Progenitor cell of endocrine pancreas (in vitro differentiated cells): ENCODE measurements around the gene ARL2BP. TPM values are rescaled to one million over a fixed set of nuclear protein-coding genes. Genes with fewer than 3 reads are reported as not detected.

Source experiments
- DNase-seq: peaks from one replicate; pipeline ENCODE4 v3.0.0; 2021; ENCODE audit warnings: low spot score; ENCODE audit not compliant: unreplicated experiment
- H3K27ac Mint-ChIP-seq: 2 replicates; pipeline ENCODE4 v1.8.0; 2021; ENCODE audit warnings: mild to moderate bottlenecking, moderate library complexity, mixed read lengths
- H3K27me3 Mint-ChIP-seq: 2 replicates; pipeline ENCODE4 v1.8.0; 2021; ENCODE audit warnings: mixed read lengths
- H3K36me3 Mint-ChIP-seq: 2 replicates; pipeline ENCODE4 v1.8.0; 2022; ENCODE audit warnings: mixed read lengths; ENCODE audit not compliant: insufficient read depth
- H3K4me1 Mint-ChIP-seq: 2 replicates; pipeline ENCODE4 v1.8.0; 2021; ENCODE audit warnings: low read depth, mixed read lengths
- H3K4me3 Mint-ChIP-seq: 2 replicates; pipeline ENCODE4 v1.8.0; 2021; ENCODE audit warnings: low read depth, mild to moderate bottlenecking, moderate library complexity, mixed read lengths
- H3K9me3 Mint-ChIP-seq: 2 replicates; pipeline ENCODE4 v1.8.0; 2021; ENCODE audit warnings: low read depth, mixed read lengths
- total RNA-seq: library from RNA; stranded (reverse); gene quantifications from 2 replicates; pipeline ENCODE4 v1.2.1, GENCODE V29; 2021
- TF ChIP-seq, protein P1 (sequence below): fragments of 200-600 bp; sonication (generic); IDR thresholded peaks from one replicate; pipeline ENCODE4 v1.5.0; 2021; ENCODE audit warnings: antibody characterized with exemption, mild to moderate bottlenecking; ENCODE audit not compliant: unreplicated experiment

Gene ARL2BP
- total RNA-seq, 1 donor from 2014 or later, result 40.7 TPM

DNA sequence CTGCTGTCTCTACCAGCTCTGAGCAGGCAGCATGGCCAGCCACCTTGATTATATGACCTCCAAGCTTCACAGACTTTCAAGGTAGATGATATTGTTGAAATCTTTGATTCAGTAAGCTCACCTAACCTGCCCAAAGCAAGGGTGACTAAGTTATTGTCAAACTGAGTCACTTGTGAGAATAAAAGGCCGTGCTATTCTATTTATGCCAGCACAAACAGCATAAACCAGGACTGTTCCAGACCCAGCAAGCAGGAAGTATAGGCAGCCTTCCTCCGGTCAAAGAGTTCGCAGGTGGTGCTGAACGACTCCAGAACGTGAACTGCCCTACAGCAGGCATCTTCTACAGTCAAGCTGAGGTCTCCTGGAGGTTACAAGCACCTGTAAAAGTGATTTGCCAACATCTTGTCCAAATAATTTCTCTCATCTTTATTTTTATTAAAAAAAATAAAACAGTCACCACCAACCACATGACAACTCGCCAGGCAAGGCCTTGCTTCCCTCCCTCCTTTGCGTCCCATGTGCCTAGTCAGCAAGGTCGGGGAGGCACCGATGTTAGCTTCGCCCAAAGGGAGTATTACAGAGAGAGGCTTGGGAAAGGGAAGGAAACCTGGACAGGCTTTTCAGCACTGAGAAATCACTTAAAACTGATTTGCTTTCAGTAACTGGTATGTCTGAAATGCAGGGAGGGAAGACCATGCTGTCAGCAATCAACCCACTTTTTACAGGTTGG is 10.8 kb downstream of the ARL2BP start:
- H3K27me3 Mint-ChIP-seq, result no peaks in the 10 kb centered on the region
- peaks cover 7% of the 10 kb centered on the region for H3K36me3 Mint-ChIP-seq
- no peak overlapping the region for H3K27ac Mint-ChIP-seq
- TF ChIP-seq, protein P1, sequence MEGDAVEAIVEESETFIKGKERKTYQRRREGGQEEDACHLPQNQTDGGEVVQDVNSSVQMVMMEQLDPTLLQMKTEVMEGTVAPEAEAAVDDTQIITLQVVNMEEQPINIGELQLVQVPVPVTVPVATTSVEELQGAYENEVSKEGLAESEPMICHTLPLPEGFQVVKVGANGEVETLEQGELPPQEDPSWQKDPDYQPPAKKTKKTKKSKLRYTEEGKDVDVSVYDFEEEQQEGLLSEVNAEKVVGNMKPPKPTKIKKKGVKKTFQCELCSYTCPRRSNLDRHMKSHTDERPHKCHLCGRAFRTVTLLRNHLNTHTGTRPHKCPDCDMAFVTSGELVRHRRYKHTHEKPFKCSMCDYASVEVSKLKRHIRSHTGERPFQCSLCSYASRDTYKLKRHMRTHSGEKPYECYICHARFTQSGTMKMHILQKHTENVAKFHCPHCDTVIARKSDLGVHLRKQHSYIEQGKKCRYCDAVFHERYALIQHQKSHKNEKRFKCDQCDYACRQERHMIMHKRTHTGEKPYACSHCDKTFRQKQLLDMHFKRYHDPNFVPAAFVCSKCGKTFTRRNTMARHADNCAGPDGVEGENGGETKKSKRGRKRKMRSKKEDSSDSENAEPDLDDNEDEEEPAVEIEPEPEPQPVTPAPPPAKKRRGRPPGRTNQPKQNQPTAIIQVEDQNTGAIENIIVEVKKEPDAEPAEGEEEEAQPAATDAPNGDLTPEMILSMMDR, result no peak
- DNase-seq, result no peak
- no peak overlapping the region for H3K4me3 Mint-ChIP-seq
- peaks cover 6% of the 10 kb centered on the region for H3K4me1 Mint-ChIP-seq
- no peaks in the 10 kb centered on the region for H3K9me3 Mint-ChIP-seq

DNA sequence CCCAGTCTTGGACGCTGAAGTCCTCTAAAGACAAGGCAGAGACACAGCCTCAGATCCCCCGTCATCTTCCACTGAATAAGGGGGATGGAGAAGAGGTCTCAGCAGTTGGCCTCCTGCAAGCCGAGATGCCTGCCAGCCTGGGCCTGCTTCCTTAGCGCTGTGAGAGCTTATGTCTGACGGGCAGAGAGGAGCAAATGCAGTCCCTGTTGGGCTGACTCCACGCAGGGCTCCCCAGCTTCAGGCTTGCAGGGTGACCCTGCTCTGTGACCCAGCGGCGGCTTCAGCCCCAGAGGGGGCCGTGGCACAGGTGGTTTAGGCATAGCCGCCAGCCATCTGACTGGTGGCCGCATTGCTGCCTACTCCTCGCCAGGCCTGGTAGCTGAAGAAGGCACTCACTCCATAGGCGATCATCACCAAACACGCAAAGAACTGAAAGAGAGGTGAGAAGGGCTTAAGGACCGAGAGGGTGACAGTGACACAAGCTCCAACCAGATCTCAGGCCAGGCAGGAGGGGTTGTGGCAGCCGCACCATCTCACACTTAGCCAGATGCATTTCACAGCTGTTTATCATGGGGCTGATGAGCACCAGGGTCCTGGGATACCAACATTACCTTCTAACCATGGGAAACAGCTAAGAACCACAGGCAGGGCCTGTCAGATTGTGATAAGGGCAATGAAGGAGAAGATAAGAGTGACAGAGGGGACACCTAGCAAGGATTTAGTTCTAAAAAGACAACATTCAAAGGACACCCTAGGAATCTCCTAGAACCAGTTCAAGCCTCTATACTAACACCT is 11.7 kb downstream of the ARL2BP start:
- TF ChIP-seq, protein P1, result no peak
- H3K27ac Mint-ChIP-seq, result peak overlapping the region; percentile 23
- peaks cover 6% of the 10 kb centered on the region for H3K4me1 Mint-ChIP-seq
- no peaks in the 10 kb centered on the region for H3K9me3 Mint-ChIP-seq
- peaks cover 6% of the 10 kb centered on the region for H3K36me3 Mint-ChIP-seq
- no peak for DNase-seq
- H3K27me3 Mint-ChIP-seq, result no peaks in the 10 kb centered on the region
- H3K4me3 Mint-ChIP-seq, result no peak overlapping the region

DNA sequence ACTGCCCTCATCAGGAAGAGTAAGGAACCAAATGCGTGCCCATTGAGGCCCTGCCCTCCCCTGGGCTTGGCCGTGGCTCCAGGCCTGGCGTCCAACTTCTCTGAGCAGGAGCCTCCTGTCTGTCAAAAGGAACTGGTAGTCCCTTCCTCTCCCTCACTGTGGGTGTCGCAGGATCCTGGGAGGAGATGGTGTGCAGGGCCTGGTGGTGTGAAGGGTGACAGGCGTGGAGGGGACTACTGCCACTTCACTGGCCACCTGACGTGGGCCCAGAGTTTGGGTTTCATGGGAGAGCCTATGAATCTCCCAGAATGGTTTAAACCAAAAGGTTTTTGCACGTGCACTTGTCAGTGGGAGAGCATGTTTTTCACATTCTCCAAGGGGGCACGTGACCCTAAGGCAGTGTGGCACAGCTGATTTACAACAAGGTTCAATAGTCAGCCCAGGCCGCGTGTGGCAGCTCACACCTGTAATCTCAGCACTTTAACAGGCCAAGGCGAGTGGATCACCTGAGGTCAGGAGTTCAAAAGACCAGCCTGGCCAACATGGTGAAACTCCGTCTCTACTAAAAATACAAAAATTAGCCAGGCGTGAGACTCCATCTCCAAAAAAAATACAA is 12.5 kb downstream of the ARL2BP start:
- DNase-seq, result no peak
- Mint-ChIP-seq H3K27me3 (no peaks in the 10 kb centered on the region), H3K9me3 (no peaks in the 10 kb centered on the region), H3K27ac (no peak overlapping the region), H3K4me1 (peaks cover 6% of the 10 kb centered on the region), H3K36me3 (peaks cover 1% of the 10 kb centered on the region), H3K4me3 (no peak overlapping the region)
- TF ChIP-seq, protein P1, result no peak

DNA sequence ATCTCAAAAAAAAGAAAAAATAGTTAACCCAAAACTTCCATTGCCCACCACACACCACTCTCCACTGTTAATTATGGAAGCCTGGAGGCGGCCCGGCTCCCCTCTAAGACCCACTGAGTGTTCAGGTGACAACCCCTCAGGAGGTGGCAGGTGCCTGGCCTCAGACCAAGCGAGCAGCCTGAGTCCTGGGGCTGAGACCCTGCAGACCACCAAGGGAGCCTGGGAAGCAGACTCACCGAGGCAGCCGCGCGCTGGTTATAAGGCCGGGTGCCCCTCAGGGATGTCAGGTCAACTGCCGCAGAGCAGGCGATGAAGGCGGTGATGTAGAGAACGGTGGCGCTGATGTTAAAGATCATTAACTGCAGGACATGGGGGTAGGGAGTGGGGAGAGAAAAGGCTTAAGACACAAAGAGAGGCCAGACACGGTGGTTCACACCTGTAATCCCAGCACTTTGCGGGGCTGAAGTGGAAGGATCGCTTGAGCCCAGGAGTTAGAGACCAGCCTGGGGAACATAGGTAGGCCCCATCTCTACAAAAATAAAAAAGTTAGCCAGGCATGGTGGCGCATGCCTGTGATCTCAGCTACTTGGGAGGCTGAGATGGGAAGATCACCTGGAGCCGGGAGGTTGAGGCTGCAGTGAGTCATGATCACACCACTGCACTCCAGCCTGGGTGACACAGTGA is 13.3 kb downstream of the ARL2BP start:
- Mint-ChIP-seq H3K27me3 (no peaks in the 10 kb centered on the region), H3K4me3 (no peak overlapping the region), H3K27ac (no peak overlapping the region), H3K9me3 (no peaks in the 10 kb centered on the region), H3K36me3 (no peaks in the 10 kb centered on the region), H3K4me1 (peaks cover 9% of the 10 kb centered on the region)
- DNase-seq, result no peak
- TF ChIP-seq, protein P1, result no peak
